Measurements from ENCODE around the gene SLC25A33.

DNA sequence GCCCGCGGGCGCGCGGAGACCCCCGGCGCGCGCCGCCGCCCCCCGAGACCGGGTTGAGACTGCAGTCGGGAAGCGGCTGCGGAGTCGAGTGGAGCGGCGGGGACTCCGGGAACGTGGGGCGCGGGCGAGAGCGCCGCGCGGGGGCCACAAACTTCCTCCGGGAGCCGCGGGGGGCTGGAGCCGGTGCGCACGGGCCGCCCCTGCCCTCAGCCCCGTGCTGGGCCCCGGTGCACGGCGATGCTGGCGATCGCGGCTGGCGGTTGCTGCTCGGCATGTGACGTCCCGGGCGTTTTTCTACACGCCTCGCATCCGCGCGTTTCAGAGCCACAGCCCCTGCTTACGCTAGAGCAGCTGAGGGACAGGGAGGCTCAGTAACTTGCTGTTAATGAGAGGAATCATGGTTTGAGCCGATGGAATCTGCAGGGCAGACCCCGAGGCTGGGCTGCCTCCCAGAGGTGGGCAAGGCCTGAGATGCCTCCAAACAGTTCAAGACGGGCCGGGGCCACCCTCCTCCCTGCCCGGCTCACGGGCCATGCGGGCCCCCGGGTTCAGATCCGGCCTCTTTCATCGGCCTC lies 50.0 kb downstream of the SLC25A33 start:
- TF ChIP-seq, protein P1, sequence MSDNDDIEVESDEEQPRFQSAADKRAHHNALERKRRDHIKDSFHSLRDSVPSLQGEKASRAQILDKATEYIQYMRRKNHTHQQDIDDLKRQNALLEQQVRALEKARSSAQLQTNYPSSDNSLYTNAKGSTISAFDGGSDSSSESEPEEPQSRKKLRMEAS (IDR thresholded peaks at IDR 0.05) = no peak
- TF ChIP-seq BHLHE40 (IDR thresholded peaks at IDR 0.05; ENCODE audit: low read depth, low read length) = no peak
- TF ChIP-seq, protein P2, sequence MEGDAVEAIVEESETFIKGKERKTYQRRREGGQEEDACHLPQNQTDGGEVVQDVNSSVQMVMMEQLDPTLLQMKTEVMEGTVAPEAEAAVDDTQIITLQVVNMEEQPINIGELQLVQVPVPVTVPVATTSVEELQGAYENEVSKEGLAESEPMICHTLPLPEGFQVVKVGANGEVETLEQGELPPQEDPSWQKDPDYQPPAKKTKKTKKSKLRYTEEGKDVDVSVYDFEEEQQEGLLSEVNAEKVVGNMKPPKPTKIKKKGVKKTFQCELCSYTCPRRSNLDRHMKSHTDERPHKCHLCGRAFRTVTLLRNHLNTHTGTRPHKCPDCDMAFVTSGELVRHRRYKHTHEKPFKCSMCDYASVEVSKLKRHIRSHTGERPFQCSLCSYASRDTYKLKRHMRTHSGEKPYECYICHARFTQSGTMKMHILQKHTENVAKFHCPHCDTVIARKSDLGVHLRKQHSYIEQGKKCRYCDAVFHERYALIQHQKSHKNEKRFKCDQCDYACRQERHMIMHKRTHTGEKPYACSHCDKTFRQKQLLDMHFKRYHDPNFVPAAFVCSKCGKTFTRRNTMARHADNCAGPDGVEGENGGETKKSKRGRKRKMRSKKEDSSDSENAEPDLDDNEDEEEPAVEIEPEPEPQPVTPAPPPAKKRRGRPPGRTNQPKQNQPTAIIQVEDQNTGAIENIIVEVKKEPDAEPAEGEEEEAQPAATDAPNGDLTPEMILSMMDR (IDR thresholded peaks at IDR 0.05) = no peak
- TF ChIP-seq RAD21 (conservative IDR thresholded peaks at IDR 0.05 in 1 of 2, IDR thresholded peaks at IDR 0.05 in 1 of 2) = no peak
- no peak for TF ChIP-seq SMC3 (IDR thresholded peaks at IDR 0.05)

Data from A549 (cell line).